GM12874 (cell line): ENCODE results near the gene ZNF362.

Experiments
- CTCF ChIP-seq: IDR thresholded peaks from 2 replicates; pipeline ENCODE4 v1.5.1; 2011; ENCODE audit warnings: low read depth, mild to moderate bottlenecking, control low read depth, low read length, moderate library complexity; ENCODE audit not compliant: insufficient read depth

The ZNF362 gene

GRCh38 chr1:33335020-33335419, 78.7 kb downstream of the ZNF362 start:
- TF ChIP-seq CTCF: no peak

GRCh38 chr1:33336580-33336979, 80.3 kb downstream of the ZNF362 start:
- no peak for TF ChIP-seq CTCF

GRCh38 chr1:33337441-33337840, 81.1 kb downstream of the ZNF362 start:
- no peak for TF ChIP-seq CTCF

GRCh38 chr1:33338048-33338439, 81.8 kb downstream of the ZNF362 start:
- TF ChIP-seq CTCF: no peak

- no peak for TF ChIP-seq CTCF
Observed at GRCh38 chr1:33338440-33339211, 82.3 kb downstream of the ZNF362 start.

- TF ChIP-seq CTCF: no peak
Observed at GRCh38 chr1:33339413-33339812, 83.1 kb downstream of the ZNF362 start.

GRCh38 chr1:33341190-33341589, 84.9 kb downstream of the ZNF362 start:
- no peak for TF ChIP-seq CTCF
